IPS DF 19.7 (cell line): ENCODE results near the gene GABRD.

Source experiments
- DNase-seq: peaks from one replicate; pipeline ENCODE4 v3.0.0-alpha.2; 2013; ENCODE audit warnings: low read depth, low spot score

The GABRD gene

DNA sequence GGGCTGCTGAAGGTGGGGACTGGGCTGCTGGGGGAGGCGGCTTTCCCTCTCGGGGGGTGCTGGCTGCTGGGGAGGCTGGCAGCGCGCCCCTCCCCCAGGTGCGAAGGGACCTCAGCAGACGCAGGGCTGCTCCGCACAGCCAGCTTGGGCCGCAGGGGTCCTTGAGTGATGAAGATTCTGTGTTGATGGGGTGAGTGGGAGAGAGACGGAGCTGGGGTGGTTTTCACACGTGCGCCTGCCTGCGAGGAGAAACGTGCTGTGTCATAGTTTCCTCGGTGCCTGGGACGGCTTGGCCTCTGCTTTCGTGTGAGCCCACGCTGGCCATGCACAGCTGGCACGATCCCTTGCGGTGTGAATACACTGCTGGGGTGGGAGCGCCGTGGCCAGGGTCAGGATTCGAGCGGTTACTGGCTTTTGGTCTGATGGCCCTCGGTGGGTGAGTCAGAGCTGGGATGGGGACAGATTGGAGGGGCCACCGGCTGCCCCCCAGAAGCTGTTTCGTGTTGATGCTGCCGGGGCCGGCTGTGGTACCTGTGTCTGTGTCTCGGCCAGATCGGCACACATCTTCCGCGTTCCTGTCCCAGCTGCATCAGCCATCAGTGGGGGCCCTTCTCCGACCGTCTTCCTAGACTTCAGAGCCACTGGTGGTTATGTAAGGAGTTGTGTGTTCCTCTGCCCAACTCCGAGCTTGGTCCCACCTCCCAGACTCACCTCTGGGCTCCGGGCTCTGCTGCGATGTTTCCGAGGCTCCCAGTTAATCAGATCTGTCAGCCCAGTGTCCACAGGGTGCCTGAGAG, 56.0 kb downstream of the GABRD start:
- no peak for DNase-seq

DNA sequence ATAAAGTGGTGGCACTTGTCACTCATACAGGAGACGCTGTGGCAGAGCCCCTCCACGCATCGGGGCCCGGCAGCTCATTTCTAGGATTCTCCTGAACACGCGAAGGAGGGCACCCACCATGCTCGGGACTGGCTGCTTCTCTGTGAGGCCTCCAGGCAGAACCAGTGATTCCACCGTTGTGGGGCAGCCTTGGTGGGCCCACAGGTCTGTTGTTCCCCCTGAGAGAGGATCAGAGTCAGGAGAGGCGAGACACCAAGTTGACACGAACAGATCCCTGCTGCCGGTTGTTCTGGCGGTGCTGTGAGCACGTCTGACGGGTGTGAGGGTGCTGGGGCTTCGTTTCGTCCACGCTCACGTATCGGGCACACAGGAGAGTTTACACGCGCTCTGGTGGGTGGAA, 57.7 kb downstream of the GABRD start:
- no peak for DNase-seq

DNA sequence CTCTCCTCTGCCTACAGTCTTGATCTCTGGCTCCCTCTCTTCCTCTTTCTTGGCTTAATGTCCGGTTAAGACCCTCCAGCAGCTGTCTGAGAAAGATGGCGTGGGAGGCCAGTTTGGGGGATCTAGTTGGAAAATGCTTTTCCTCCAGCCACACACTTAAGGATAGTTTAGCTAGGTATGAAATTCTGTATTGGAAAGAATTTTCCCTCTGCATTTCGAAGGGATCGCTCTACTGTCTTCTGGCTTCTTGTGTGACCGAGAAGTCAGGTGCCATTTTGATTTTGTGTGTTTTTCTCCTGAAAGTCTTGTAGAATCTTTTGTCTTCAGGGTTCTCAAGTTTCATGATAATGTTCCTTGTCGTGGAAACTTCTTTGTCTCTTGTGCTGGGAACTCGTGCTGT, 59.0 kb downstream of the GABRD start:
- no peak for DNase-seq

DNA sequence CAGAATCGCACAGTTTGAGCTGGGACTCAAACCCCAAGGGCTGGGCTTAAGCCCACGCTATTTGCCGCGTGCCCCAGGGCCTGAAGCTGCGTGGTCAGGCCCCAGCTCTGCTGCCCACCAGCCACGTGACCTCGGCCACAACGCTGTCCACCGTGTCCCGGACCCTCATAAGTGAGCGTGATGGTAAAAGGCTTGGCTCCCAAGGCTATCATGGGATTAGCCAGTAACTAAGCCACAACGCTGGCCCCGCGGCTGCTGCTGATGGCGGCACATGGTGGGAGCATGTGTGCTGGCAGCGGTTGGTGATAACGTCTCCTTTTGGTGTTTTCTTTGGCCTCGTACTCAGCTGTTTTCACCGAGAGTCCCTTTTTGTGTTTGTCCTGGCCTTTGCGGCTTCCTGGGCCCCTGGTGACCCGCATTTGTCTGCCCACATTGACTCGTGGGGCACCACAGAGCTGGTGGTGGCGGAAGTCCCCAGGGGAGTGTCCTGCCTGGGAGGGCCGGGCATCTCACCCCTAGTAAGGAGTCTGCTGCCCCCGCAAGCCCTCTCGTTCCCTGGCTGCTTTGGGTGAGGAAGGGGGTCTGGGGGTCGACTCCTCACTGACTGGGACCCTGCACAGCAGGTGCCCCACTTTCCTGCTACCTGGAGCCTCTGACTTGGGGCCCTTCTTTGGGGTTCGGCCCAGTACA, 60.4 kb downstream of the GABRD start:
- no peak for DNase-seq

DNA sequence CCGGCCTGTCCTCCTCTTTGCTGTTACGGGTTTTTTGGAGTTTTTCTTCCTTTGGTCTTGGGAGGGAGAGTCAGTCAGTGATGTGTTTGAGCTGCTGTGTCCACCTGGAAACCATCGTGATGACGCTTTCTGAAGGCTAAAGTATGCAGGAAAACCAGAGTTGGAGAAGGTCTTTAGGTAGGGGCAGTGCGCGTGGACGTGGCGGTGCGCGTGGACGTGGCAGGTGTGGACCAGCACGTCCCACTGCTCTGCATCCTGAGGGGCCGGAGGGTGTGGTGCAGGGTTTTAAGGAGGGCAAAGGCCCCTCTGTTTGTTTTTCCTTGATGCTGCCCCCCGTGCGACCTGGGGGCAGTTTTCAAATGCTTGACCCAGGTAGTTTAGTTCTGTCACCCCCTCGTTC, 61.0 kb downstream of the GABRD start:
- no peak for DNase-seq
